Chondrocyte (in vitro differentiated cells): ENCODE data around the gene USP10. TPM values are rescaled to one million over a fixed set of nuclear protein-coding genes. Genes with fewer than 3 reads are reported as not detected.
A peak's percentile ranks its signal among the peaks of the same experiment; 100 is the strongest.

Experiments
- DNase-seq: peaks from one replicate; pipeline ENCODE4 v3.0.0; 2021; ENCODE audit warnings: mixed read lengths, low spot score
- H3K27ac Mint-ChIP-seq: one replicate; pipeline ENCODE4 v1.8.0; 2021; ENCODE audit warnings: mild to moderate bottlenecking, moderate library complexity, mixed read lengths; ENCODE audit not compliant: unreplicated experiment
- H3K27me3 Mint-ChIP-seq: 2 replicates; pipeline ENCODE4 v1.8.0; 2021; ENCODE audit warnings: low read depth, mixed read lengths
- H3K36me3 Mint-ChIP-seq: 2 replicates; pipeline ENCODE4 v1.8.0; 2021; ENCODE audit warnings: low read depth, mixed read lengths
- H3K4me1 Mint-ChIP-seq: 2 replicates; pipeline ENCODE4 v1.8.0; 2021; ENCODE audit warnings: low read depth, mild to moderate bottlenecking, mixed read lengths
- H3K4me3 Mint-ChIP-seq: one replicate; pipeline ENCODE4 v1.8.0; 2021; ENCODE audit warnings: mild to moderate bottlenecking, moderate library complexity, mixed read lengths; ENCODE audit not compliant: unreplicated experiment
- H3K9me3 Mint-ChIP-seq: 2 replicates; pipeline ENCODE4 v1.8.0; 2021; ENCODE audit warnings: low read depth, mixed read lengths
- CTCF ChIP-seq: fragments of 200-600 bp; sonication (generic); IDR thresholded peaks from 2 replicates; pipeline ENCODE4 v1.5.0; 2021; ENCODE audit warnings: antibody characterized with exemption, mild to moderate bottlenecking, moderate library complexity
- total RNA-seq: library from RNA; stranded (reverse); gene quantifications from 3 replicates; pipeline ENCODE4 v1.2.1, GENCODE V29; 2021

The USP10 gene
- total RNA-seq, 1 donor from 2014 or later, result 43.0 TPM

- no peaks in the 10 kb centered on the region for H3K27me3 Mint-ChIP-seq
- H3K36me3 Mint-ChIP-seq, result no peaks in the 10 kb centered on the region
- H3K4me3 Mint-ChIP-seq, result no peak overlapping the region
- no peaks in the 10 kb centered on the region for H3K9me3 Mint-ChIP-seq
- peaks cover 55% of the 10 kb centered on the region for H3K4me1 Mint-ChIP-seq
- TF ChIP-seq CTCF, result no peak
- no peak for DNase-seq
- no peak overlapping the region for H3K27ac Mint-ChIP-seq
These were observed 36.2 kb downstream of the USP10 start for GRCh38 chr16:84735849-84736586.

GRCh38 chr16:84737192-84738011 is 37.6 kb downstream of the USP10 start:
- TF ChIP-seq CTCF, result no peak
- peak overlapping the region; percentile 47 for H3K27ac Mint-ChIP-seq

GRCh38 chr16:84738255-84739038 is 38.6 kb downstream of the USP10 start:
- Mint-ChIP-seq H3K4me1 (peaks cover 42% of the 10 kb centered on the region), H3K36me3 (peaks cover 1% of the 10 kb centered on the region), H3K9me3 (no peaks in the 10 kb centered on the region), H3K4me3 (no peak overlapping the region), H3K27me3 (no peaks in the 10 kb centered on the region), H3K27ac (peak overlapping the region; percentile 47)
- peak; percentile 92 for TF ChIP-seq CTCF
- no peak for DNase-seq

More at GRCh38 chr16:84737192-84738011, 37.6 kb downstream of the USP10 start:
- no peaks in the 10 kb centered on the region for H3K9me3 Mint-ChIP-seq
- H3K36me3 Mint-ChIP-seq, result peaks cover 1% of the 10 kb centered on the region
- no peaks in the 10 kb centered on the region for H3K27me3 Mint-ChIP-seq
- no peak for DNase-seq
- H3K4me1 Mint-ChIP-seq, result peaks cover 50% of the 10 kb centered on the region
- H3K4me3 Mint-ChIP-seq, result no peak overlapping the region

- no peak for DNase-seq
- Mint-ChIP-seq H3K9me3 (no peaks in the 10 kb centered on the region), H3K27me3 (no peaks in the 10 kb centered on the region), H3K27ac (peak overlapping the region; percentile 75), H3K4me3 (no peak overlapping the region), H3K4me1 (peaks cover 44% of the 10 kb centered on the region), H3K36me3 (peaks cover 1% of the 10 kb centered on the region)
- TF ChIP-seq CTCF, result no peak
These were observed 39.7 kb downstream of the USP10 start for GRCh38 chr16:84739349-84740124.
